ENCODE data around the gene NBR1.
"Not testable (repeated sequence)": the region's sequence is repeated elsewhere in the genome, so short reads cannot be mapped to it uniquely, and the experiment has no call there.

Gene NBR1

DNA sequence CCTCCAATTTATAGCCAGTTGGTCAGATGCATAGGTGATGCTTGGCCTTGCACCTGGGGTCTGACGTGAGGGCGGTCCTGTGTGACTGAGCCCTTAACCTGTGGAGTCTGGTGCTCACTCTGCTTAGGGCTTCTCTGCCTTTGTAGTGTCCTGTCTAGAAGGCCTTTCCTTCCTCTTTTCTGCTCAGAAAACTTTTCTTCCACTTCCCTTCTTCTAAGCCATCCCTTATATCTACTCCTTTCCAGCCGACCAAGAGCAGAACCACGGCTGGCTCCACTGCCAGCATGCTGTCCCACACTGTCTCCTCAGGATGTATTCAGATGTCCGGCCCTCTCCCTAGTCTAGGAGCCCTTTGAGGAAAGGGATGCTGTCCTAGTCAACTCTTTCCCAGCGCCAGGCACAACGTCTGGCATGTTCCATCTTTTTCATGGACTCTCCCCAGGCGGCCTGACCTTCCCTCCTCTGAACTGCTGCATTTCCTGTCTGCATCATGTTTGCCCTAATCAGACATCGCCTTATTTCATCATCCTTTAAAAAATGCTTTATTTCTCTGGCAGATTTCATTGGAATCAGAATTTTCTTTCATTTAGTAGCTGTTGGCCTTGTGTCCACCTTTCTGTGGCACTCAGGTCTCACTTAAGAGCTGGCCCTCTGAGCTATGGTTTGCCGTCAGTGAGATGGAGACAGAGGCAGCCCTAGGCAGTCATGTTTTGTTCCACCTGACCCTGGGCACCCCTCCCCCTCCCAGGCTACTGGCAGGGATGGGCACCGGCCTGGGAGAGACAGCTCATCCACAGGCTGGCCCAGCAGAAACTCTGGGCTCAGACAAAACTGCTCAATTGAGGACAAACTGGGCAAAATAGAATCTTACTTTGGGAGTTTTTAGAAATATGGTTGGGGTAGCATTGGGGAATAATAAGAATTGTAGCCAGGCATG, 30.4 kb upstream of the NBR1 start:
- TF ChIP-seq POLR2A (IDR thresholded peaks at IDR 0.05; ENCODE audit: low read depth, low read length): no peak
- FAIRE-seq: no peak
- DNase-seq (ENCODE audit: insufficient read length, low spot score): no peak

DNA sequence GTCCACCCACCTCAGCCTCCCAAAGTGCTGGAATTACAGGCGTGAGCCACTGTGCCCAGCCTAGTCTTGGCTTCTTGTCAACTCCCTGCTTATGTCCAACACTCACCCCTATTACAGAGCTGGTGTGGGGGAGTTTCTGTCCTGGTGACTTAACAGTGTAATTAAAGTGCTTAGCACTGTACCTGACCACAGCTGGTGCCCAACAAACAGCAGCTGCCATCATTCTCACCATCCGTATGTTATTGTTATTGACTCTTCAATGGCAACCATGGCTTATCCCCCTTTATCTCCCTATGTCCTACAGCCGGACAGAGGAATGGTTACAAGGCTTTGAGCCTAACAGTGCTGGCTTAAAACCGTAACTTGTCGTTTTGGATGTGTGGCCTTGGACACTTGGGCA, 28.9 kb upstream of the NBR1 start:
- TF ChIP-seq POLR2A (IDR thresholded peaks at IDR 0.05; ENCODE audit: low read depth, low read length): no peak
- DNase-seq (ENCODE audit: insufficient read length, low spot score): no peak
- no peak for FAIRE-seq

GRCh38 chr17:43143201-43143600, 27.8 kb upstream of the NBR1 start:
- DNase-seq (ENCODE audit: insufficient read length, low spot score): no peak
- TF ChIP-seq POLR2A (IDR thresholded peaks at IDR 0.05; ENCODE audit: low read depth, low read length): no peak
- FAIRE-seq: no peak

GRCh38 chr17:43146649-43147048, 24.4 kb upstream of the NBR1 start:
- TF ChIP-seq POLR2A (IDR thresholded peaks at IDR 0.05; ENCODE audit: low read depth, low read length): no peak
- DNase-seq (ENCODE audit: insufficient read length, low spot score) (no peak), FAIRE-seq (no peak)

DNA sequence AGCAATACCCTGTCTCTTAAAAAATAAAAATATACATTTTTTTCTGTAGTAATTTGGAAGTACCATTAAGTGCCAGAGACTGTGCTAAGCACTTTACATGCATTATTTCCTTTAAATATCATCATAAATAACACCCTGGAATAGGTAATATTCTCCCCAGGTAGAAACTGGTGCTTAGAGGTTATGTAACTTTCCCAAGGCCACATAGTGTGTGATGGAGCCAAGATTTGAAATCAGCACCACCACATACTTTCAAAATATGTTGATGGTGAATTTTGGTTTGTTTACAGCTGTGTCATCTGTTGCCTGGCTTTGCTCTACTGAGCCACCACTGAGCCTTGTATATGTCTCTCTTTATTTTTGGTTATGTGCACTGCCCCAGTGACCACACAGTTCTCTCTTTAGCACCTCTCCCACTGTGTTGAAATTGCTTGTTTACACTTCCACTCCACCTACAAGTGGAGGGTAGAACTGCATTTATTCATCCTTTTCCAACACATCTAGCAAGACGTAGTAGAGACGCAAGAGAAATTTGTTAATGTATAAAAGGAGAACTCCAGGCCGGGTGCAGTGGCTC, 19.0 kb upstream of the NBR1 start:
- no peak for TF ChIP-seq POLR2A (IDR thresholded peaks at IDR 0.05; ENCODE audit: low read depth, low read length)
- FAIRE-seq (no peak), DNase-seq (ENCODE audit: insufficient read length, low spot score) (no peak)

DNA sequence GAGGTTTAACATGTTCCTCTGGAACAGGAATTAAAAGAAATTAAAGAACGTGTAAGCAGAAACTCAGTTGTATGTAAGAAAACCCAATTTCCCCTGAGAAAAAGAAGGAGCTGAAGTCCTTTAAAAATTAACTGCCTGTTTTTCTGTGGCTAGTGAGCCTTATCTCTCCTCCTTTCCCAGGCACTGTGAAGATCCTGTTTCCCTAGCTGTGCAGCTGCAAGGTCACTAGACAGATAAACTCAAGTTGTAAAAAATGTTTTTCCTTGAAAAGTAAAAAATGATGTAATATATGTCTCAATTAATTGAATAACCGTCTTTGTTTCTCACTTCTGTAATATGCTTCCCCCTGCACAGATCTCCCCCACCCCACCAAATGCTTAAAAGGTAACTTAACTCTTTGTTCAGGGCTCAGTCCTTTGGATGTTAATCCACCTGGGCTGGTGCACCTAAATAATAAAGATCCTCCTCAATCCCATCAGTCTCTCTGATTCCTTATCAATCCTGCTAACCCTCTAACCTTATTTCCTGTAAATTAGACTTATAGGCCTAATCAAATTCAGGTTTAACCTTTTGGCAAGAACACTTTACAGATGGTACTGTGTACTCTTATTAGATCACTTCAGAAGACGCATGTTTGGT, 17.7 kb upstream of the NBR1 start:
- not testable (repeated sequence) for DNase-seq (ENCODE audit: insufficient read length, low spot score); FAIRE-seq

DNA sequence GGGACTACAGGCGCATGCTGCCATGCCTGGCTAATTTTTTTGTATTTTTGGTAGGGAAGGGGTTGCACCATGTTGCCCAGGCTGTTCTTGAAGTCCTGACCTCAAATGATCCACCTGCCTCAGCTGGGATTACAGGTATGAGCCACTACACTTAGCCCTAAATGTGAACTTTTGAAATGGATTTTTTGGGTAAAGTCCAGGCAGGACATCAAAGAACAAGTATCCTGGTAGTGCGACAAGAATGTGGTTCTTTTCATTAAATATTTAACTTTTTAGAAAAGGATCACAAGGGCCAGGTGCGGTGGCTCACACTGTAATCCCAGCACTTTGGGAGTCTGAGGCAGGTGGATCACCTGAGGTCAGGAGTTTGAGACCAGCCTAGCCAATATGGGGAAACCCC, 15.3 kb upstream of the NBR1 start:
- FAIRE-seq: no peak
- DNase-seq (ENCODE audit: insufficient read length, low spot score): no peak
- no peak for TF ChIP-seq POLR2A (IDR thresholded peaks at IDR 0.05; ENCODE audit: low read depth, low read length)

GRCh38 chr17:43159232-43159631, 11.8 kb upstream of the NBR1 start:
- FAIRE-seq; DNase-seq (ENCODE audit: insufficient read length, low spot score): not testable (repeated sequence)

- not testable (repeated sequence) for FAIRE-seq; DNase-seq (ENCODE audit: insufficient read length, low spot score)
These were observed 11.1 kb upstream of the NBR1 start for GRCh38 chr17:43159957-43160356.

- not testable (repeated sequence) for DNase-seq (ENCODE audit: insufficient read length, low spot score); FAIRE-seq
These were observed 5.0 kb upstream of the NBR1 start for GRCh38 chr17:43165971-43166370.

GRCh38 chr17:43169561-43170139, 1.4 kb upstream of the NBR1 start:
- no peak for TF ChIP-seq POLR2A (IDR thresholded peaks at IDR 0.05; ENCODE audit: low read depth, low read length)
- FAIRE-seq (no peak), DNase-seq (ENCODE audit: insufficient read length, low spot score) (peak; percentile 17)

- peak; percentile 60 for FAIRE-seq
- DNase-seq (ENCODE audit: insufficient read length, low spot score): peak; percentile 89
- no peak for TF ChIP-seq POLR2A (IDR thresholded peaks at IDR 0.05; ENCODE audit: low read depth, low read length)
These were observed 761 bp upstream of the NBR1 start for GRCh38 chr17:43170140-43170765.

DNA sequence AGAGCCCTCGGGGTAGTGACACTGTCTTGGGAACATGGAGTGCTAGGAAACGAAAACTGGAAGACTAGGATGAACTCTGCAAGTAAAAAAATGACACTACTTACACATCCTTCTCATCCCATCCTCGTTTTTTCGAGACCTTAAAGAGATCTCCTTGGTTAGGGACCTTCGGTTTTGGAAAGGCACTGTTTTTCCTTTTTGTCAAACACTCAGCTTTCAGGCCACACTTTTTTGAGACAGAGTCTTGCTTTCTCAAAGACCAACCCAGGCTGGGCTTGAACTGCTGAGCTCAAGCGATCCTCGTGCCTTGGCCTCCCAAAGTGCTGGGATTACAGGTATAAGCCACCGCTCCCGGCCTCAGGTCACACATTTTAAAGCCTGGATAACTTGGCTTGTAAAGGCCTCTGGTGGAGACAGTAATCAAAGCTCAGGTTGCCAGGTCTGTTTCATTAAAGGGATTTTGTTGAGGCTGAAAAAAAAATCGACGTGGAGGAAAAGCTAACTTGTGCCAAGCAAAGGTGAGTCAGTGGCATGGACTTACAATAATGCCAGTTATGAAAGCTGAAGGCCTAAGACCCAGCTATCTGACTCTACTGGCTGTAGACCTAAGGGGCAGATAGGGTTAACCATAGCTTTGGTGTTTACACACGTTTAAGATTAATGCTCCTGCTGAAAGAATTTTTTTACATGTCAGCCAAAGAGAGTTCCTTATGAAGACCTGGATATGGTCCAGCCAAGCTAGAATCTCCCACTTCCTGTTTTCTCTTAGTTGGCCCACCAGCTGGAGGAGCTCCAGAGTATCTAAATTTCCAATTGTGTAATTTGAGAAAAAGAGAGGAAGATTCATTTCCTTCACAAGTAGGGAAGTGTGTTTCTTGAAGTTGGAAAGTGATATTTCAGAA, 823 bp downstream of the NBR1 start:
- no peak for TF ChIP-seq POLR2A (IDR thresholded peaks at IDR 0.05; ENCODE audit: low read depth, low read length)
- FAIRE-seq (peak; percentile 52), DNase-seq (ENCODE audit: insufficient read length, low spot score) (peak; percentile 57)
